Liver (tissue), 9 donors: ENCODE data around the gene KCNJ14. TPM values are rescaled to one million over a fixed set of nuclear protein-coding genes. Genes with fewer than 3 reads are reported as not detected.
"Not testable (repeated sequence)": the region's sequence is repeated elsewhere in the genome, so short reads cannot be mapped to it uniquely, and the experiment has no call there.

Experiments
- DNase-seq: peaks from one replicate; pipeline ENCODE4 v3.0.0-alpha.2; 2017; ENCODE audit warnings: low spot score
- H3K27ac ChIP-seq, 2 donors: one replicate each; pipeline ENCODE4 v1.7.0; 2013; ENCODE audit warnings: inconsistent platforms in 2 of 2, low read length in 2 of 2, control low read depth in 1 of 2, low read depth in 1 of 2, mild to moderate bottlenecking in 1 of 2
- H3K27me3 ChIP-seq, 4 donors: one replicate each; pipeline versions ENCODE4 v1.6.1 to v1.7.0; 2013; ENCODE audit warnings: low read length in 3 of 4, inconsistent platforms in 1 of 4, mild to moderate bottlenecking in 1 of 4, moderate library complexity in 1 of 4; ENCODE audit not compliant: control insufficient read depth in 4 of 4, insufficient read depth in 4 of 4
- H3K36me3 ChIP-seq, 4 donors: one replicate each; pipeline versions ENCODE4 v1.6.1 to v1.7.0; 2013; ENCODE audit warnings: low read length in 3 of 4, mild to moderate bottlenecking in 3 of 4, low read depth in 1 of 4, moderate library complexity in 1 of 4; ENCODE audit not compliant: control insufficient read depth in 4 of 4, insufficient read depth in 3 of 4
- H3K4me1 ChIP-seq, 4 donors: one replicate each; pipeline versions ENCODE4 v1.6.1 to v1.7.0; 2013; ENCODE audit warnings: low read length in 3 of 4, mild to moderate bottlenecking in 3 of 4, moderate library complexity in 1 of 4; ENCODE audit not compliant: control insufficient read depth in 4 of 4, insufficient read depth in 4 of 4
- H3K4me3 ChIP-seq, 3 donors: one replicate each; pipeline versions ENCODE4 v1.6.1 to v1.7.0; 2013; ENCODE audit warnings: low read length in 3 of 3, control low read depth in 1 of 3, low read depth in 1 of 3, mild to moderate bottlenecking in 1 of 3
- H3K9ac ChIP-seq, 2 donors: one replicate each; pipeline ENCODE4 v1.7.0; 2013; ENCODE audit warnings: low read length in 2 of 2, mild to moderate bottlenecking in 2 of 2, moderate library complexity in 2 of 2, control low read depth in 1 of 2, low read depth in 1 of 2
- H3K9me3 ChIP-seq, 4 donors: one replicate each; pipeline versions ENCODE4 v1.6.1 to v1.7.0; 2013; ENCODE audit warnings: low read length in 3 of 4; ENCODE audit not compliant: control insufficient read depth in 4 of 4
- ATF3 ChIP-seq: IDR thresholded peaks from 2 replicates; pipeline ENCODE4 v1.6.1; 2016; ENCODE audit warnings: antibody characterized with exemption
- CTCF ChIP-seq: fragments of 150-350 bp; IDR thresholded peaks from 2 replicates; pipeline ENCODE4 v1.5.1; 2017; ENCODE audit warnings: improper control_type of control experiment, low read depth, low read length; ENCODE audit not compliant: missing input control
- EGR1 ChIP-seq, 2 donors: IDR thresholded peaks; 2 replicates each; pipeline ENCODE4 v1.6.1; 2016 to 2018; ENCODE audit warnings: antibody characterized with exemption in 2 of 2, low read depth in 2 of 2
- FOXA1 ChIP-seq: IDR thresholded peaks from 2 replicates; pipeline ENCODE4 v1.6.1; 2016; ENCODE audit warnings: antibody characterized with exemption
- GABPA ChIP-seq, 2 donors: IDR thresholded peaks in 1 of 2; conservative IDR thresholded peaks in 1 of 2; 2 replicates each; pipeline ENCODE4 v1.6.1; 2016; ENCODE audit warnings: antibody characterized with exemption in 2 of 2, mild to moderate bottlenecking in 1 of 2, moderate library complexity in 1 of 2
- HNF4A ChIP-seq, 2 donors: conservative IDR thresholded peaks; 2 replicates each; pipeline ENCODE4 v1.6.1; 2016; ENCODE audit warnings: antibody characterized with exemption in 2 of 2, mild to moderate bottlenecking in 2 of 2
- JUND ChIP-seq, 2 donors: IDR thresholded peaks; 2 replicates each; pipeline ENCODE4 v1.6.1; 2016; ENCODE audit warnings: antibody characterized with exemption in 2 of 2
- NR2F2 ChIP-seq: IDR thresholded peaks from 2 replicates; pipeline ENCODE4 v1.6.1; 2016; ENCODE audit warnings: antibody characterized with exemption
- TAF1 ChIP-seq: conservative IDR thresholded peaks from 2 replicates; pipeline ENCODE4 v1.6.1; 2016; ENCODE audit warnings: antibody characterized with exemption, mild to moderate bottlenecking
- YY1 ChIP-seq: IDR thresholded peaks from 2 replicates; pipeline ENCODE4 v1.6.1; 2016; ENCODE audit warnings: antibody characterized with exemption, mild to moderate bottlenecking
- ZBTB33 ChIP-seq: IDR thresholded peaks from 2 replicates; pipeline ENCODE4 v1.6.1; 2016; ENCODE audit warnings: antibody characterized with exemption
- WGBS: extraction: QIAGEN DNeasy Blood & Tissue Kit; methylation state at CpG from one replicate; pipeline ENCODE4 v1.1.7; 2013; 5-methylcytosine and 5-hydroxymethylcytosine counted together
- polyA plus RNA-seq, 2 donors: library from polyadenylated mRNA; stranded (reverse) in 1 of 2; unstranded in 1 of 2; fragments of 200-250 nt in 1 of 2; fragments of >200 nt in 1 of 2; fragmentation: Nextera tagmentation in 1 of 2; extraction: Ambion mirVana in 1 of 2; gene quantifications; one replicate each; pipeline versions ENCODE4 v1.2.1 to v1.2.3, GENCODE V29; 2013 to 2015
- total RNA-seq, 2 donors: library from RNA; depleted of rRNA; stranded (reverse); fragments of >200 nt; gene quantifications; one replicate each; pipeline ENCODE4 v1.2.3, GENCODE V29; 2014
- donor health status: healthy.
- donor health status: healthy.
- donor health status: healthy.
- donor health status: healthy.
- donor health status: healthy.

KCNJ14 gene
- total and polyA plus RNA-seq, 4 donors = 0.06 to 0.92 (median 0.17) TPM

DNA sequence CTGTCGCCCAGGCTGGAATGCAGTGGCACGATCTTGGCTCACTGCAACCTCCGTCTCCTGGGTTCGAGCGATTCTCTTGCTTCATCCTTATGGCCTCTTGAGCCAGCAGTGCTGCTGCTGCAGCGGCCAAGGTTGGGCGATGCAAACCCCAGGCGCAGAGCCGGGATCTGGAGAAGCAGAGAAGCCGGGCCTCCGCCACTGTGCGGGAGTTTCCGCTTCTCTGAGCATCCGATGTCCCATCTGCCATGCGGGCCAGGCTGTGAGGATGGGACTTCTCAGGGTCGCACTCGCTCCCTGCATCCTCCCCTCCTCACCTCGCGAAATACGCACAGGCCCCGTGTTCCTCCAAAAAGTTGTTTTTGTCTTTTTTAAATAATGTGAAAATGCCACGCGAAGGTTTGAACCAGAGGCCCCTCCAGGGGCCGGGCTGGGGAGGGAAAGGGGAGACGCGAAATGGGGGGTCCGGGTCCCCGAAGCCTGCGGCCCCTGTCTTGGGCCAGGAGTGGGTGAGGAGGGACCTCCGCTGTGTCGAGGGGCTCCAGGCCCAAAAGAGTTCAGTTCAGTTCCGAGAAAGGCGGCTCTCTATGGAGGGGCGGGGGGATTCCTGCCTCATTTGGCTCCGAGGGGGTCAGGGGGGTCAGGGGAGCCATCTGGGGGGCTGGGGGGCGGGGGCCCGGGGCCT, 29.7 kb downstream of the KCNJ14 start:
- no peak for DNase-seq
- 80% methylated on average over 37 of the region's 37 CpGs for WGBS
- H3K27ac ChIP-seq = no peak overlapping the region
- H3K4me1 ChIP-seq = peaks cover 0 to 12% (median 6%) of the 10 kb centered on the region in 4 donors
- TF ChIP-seq ZBTB33 (no peak), ATF3 (no peak), GABPA (IDR thresholded peaks at IDR 0.05 in 1 of 2, conservative IDR thresholded peaks at IDR 0.05 in 1 of 2) (no peak)
- H3K4me3 ChIP-seq = no peak overlapping the region
- H3K27me3 ChIP-seq = no peaks in the 10 kb centered on the region
- H3K9me3 ChIP-seq = no peaks in the 10 kb centered on the region
- H3K36me3 ChIP-seq = no peaks in the 10 kb centered on the region
- H3K9ac ChIP-seq = no peak overlapping the region

DNA sequence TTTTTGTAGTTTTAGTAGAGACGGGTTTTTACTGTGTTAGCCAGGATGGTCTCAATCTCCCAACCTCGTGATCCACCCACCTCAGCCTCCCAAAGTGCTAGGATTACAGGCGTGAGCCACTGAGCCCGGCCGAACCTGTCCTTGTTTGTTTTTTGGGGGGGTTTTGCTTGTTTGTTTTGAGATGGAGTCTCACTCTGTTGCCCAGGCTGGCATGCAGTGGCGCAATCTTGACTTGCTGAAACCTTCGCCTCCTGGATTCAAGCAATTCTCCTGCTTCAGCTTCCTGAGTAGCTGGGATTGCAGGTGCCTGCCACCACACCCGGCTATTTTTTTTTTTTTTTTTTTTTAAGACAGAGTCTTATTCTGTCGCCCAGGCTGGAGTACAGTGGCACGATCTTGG, 31.3 kb downstream of the KCNJ14 start:
- not testable (repeated sequence) for H3K36me3 ChIP-seq, H3K9me3 ChIP-seq, DNase-seq, H3K27ac ChIP-seq, H3K27me3 ChIP-seq, H3K4me1 ChIP-seq, H3K9ac ChIP-seq, H3K4me3 ChIP-seq
- WGBS = 60% methylated on average over 10 of the region's 10 CpGs

- TF ChIP-seq HNF4A (conservative IDR thresholded peaks at IDR 0.05) = peak in 1 of 2 donors; percentile 20
- TF ChIP-seq TAF1 = no peak
- no peak for TF ChIP-seq CTCF
- TF ChIP-seq YY1 = no peak
- no peaks in the 10 kb centered on the region for H3K9me3 ChIP-seq
- H3K9ac ChIP-seq = no peak overlapping the region
- no peaks in the 10 kb centered on the region for H3K27me3 ChIP-seq
- WGBS = 74% methylated on average over 6 of the region's 6 CpGs
- H3K4me1 ChIP-seq = no peaks in the 10 kb centered on the region
- H3K36me3 ChIP-seq = no peaks in the 10 kb centered on the region
- H3K4me3 ChIP-seq = no peak overlapping the region
- no peak overlapping the region for H3K27ac ChIP-seq
- no peak for DNase-seq
Observed at GRCh38 chr19:48487544-48487943, 32.2 kb downstream of the KCNJ14 start.

- TF ChIP-seq EGR1 (IDR thresholded peaks at IDR 0.05; ENCODE audit: low read depth in 2 of 2) = no peak
- no peak for TF ChIP-seq FOXA1
- peak; percentile 60 to 73 for TF ChIP-seq JUND (IDR thresholded peaks at IDR 0.05)
- TF ChIP-seq NR2F2 = no peak
- H3K27ac ChIP-seq = no peak overlapping the region
- WGBS = 67% methylated on average over 8 of the region's 8 CpGs
- peaks cover 0 to 2% (median 0%) of the 10 kb centered on the region in 4 donors for H3K27me3 ChIP-seq
- no peak overlapping the region for H3K9ac ChIP-seq
- H3K36me3 ChIP-seq = no peaks in the 10 kb centered on the region
- DNase-seq = no peak
- no peak overlapping the region for H3K4me3 ChIP-seq
- H3K4me1 ChIP-seq = no peaks in the 10 kb centered on the region
- H3K9me3 ChIP-seq = no peaks in the 10 kb centered on the region
Observed at GRCh38 chr19:48487948-48488347, 32.6 kb downstream of the KCNJ14 start.

DNA sequence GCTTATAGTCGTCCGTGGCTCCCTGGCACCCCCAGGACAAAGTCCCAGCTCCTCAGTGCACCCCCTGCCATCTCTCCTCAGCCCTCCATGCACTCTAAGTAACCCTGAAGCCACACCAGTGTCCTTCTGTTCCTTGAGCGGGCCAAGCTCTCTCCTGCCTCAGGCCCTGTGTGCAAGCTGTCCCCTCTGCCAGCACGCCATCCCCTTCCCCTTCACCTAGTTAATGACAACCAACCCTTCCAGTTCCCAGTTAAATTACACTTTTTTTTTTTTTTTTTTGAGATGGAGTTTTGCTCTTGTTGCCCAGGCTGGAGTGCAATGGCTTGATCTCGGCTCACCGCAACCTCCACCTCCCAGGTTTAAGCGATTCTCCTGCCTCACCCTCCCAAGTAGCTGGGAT, 33.1 kb downstream of the KCNJ14 start:
- H3K4me1 ChIP-seq, H3K4me3 ChIP-seq, H3K9me3 ChIP-seq, H3K27ac ChIP-seq, DNase-seq, H3K27me3 ChIP-seq, H3K9ac ChIP-seq, H3K36me3 ChIP-seq: not testable (repeated sequence)
- 78% methylated on average over 7 of the region's 7 CpGs for whole genome bisulfite sequencing
